HG03439 (cell line): ENCODE measurements around the gene GTSE1.

Experiments used
- ATAC-seq: cut with Tn5 transposase; IDR thresholded peaks from one replicate; pipeline ENCODE4 v1.9.1; 2021; ENCODE audit warnings: mild to moderate bottlenecking, moderate library complexity; ENCODE audit not compliant: unreplicated experiment

The GTSE1 gene

GRCh38 chr22:46273432-46274148 is 23.1 kb upstream of the GTSE1 start:
- no peak for ATAC-seq

- no peak for ATAC-seq
These were observed 22.3 kb upstream of the GTSE1 start for GRCh38 chr22:46274381-46274780.

GRCh38 chr22:46275455-46276122 is 21.1 kb upstream of the GTSE1 start:
- ATAC-seq, result no peak

- no peak for ATAC-seq
These were observed 20.1 kb upstream of the GTSE1 start for GRCh38 chr22:46276563-46276962.

GRCh38 chr22:46278656-46279645 is 17.7 kb upstream of the GTSE1 start:
- ATAC-seq, result no peak

- ATAC-seq, result no peak
These were observed 16.4 kb upstream of the GTSE1 start for GRCh38 chr22:46280063-46280817.

- no peak for ATAC-seq
These were observed 15.6 kb upstream of the GTSE1 start for GRCh38 chr22:46280999-46281623.

- ATAC-seq, result no peak
These were observed 14.6 kb upstream of the GTSE1 start for GRCh38 chr22:46281866-46282678.

- no peak for ATAC-seq
These were observed 10.7 kb upstream of the GTSE1 start for GRCh38 chr22:46286006-46286405.

- no peak for ATAC-seq
These were observed 9.5 kb upstream of the GTSE1 start for GRCh38 chr22:46286941-46287872.

- ATAC-seq, result peak; percentile 66
These were observed 8.6 kb upstream of the GTSE1 start for GRCh38 chr22:46287873-46288751.

- no peak for ATAC-seq
These were observed 7.8 kb upstream of the GTSE1 start for GRCh38 chr22:46288846-46289243.

- no peak for ATAC-seq
These were observed 7.3 kb upstream of the GTSE1 start for GRCh38 chr22:46289244-46289891.

- no peak for ATAC-seq
These were observed 6.4 kb upstream of the GTSE1 start for GRCh38 chr22:46290121-46290842.

- ATAC-seq, result no peak
These were observed 5.6 kb upstream of the GTSE1 start for GRCh38 chr22:46290843-46291785.
